SK-N-SH treated with all-trans-retinoic acid at 6 μM for 48 hours (cell line): ENCODE measurements around the gene NHP2.

Experiments
- ATAC-seq: fragments of 200-7000 bp; cut with Tn5 transposase; 3 replicates; pipeline ENCODE4 v1.9.1; 2020; ENCODE audit warnings: mild to moderate bottlenecking, moderate library complexity
- ARNTL ChIP-seq: fragments of 450-650 bp; formaldehyde crosslinking; IDR thresholded peaks from 2 replicates; pipeline ENCODE4 v1.5.0; 2020; ENCODE audit warnings: low read depth, mild to moderate bottlenecking, moderate library complexity, borderline replicate concordance
- CREB5 ChIP-seq: fragments of 250-450 bp; sonication (Bioruptor Pico); IDR thresholded peaks from 2 replicates; pipeline ENCODE4 v1.5.1; 2020; ENCODE audit warnings: low read depth, mild to moderate bottlenecking, moderate library complexity
- CSDC2 ChIP-seq: fragments of 250-450 bp; sonication (Bioruptor Pico); IDR thresholded peaks from 2 replicates; pipeline ENCODE4 v1.5.0; 2020; ENCODE audit warnings: mild to moderate bottlenecking, moderate library complexity
- CSRNP3 ChIP-seq: fragments of 250-450 bp; sonication (Bioruptor Pico); IDR thresholded peaks from 2 replicates; pipeline ENCODE4 v1.5.1; 2021; ENCODE audit warnings: mild to moderate bottlenecking, moderate library complexity
- ESRRG ChIP-seq: fragments of 250-450 bp; sonication (Bioruptor Pico); IDR thresholded peaks from 2 replicates; pipeline ENCODE4 v1.6.1; 2021; ENCODE audit warnings: mild to moderate bottlenecking
- GLIS3 ChIP-seq: fragments of 250-450 bp; sonication (Bioruptor Pico); IDR thresholded peaks from 2 replicates; pipeline ENCODE4 v1.5.0; 2020; ENCODE audit warnings: mild to moderate bottlenecking, moderate library complexity
- ISL1 ChIP-seq: fragments of 250-450 bp; sonication (Bioruptor Pico); IDR thresholded peaks from 2 replicates; pipeline ENCODE4 v2.1.2; 2022; ENCODE audit warnings: mild to moderate bottlenecking, moderate library complexity
- OSR1 ChIP-seq: fragments of 250-450 bp; sonication (Bioruptor Pico); IDR thresholded peaks from 2 replicates; pipeline ENCODE4 v1.8.0; 2022; ENCODE audit warnings: moderate library complexity, mild to moderate bottlenecking, inconsistent platforms
- PATZ1 ChIP-seq: fragments of 250-450 bp; sonication (Bioruptor Pico); IDR thresholded peaks from 2 replicates; pipeline ENCODE4 v1.8.0; 2020; ENCODE audit warnings: mild to moderate bottlenecking, moderate library complexity, borderline replicate concordance
- POU6F1 ChIP-seq: fragments of 250-450 bp; sonication (Bioruptor Pico); IDR thresholded peaks from 2 replicates; pipeline ENCODE4 v1.8.0; 2021; ENCODE audit warnings: low read depth, mild to moderate bottlenecking, moderate library complexity, borderline replicate concordance
- PPARA ChIP-seq: fragments of 250-450 bp; sonication (Bioruptor Pico); IDR thresholded peaks from 2 replicates; pipeline ENCODE4 v1.5.0; 2020; ENCODE audit warnings: mild to moderate bottlenecking, borderline replicate concordance
- RARB ChIP-seq: fragments of 250-450 bp; sonication (Bioruptor Pico); IDR thresholded peaks from 2 replicates; pipeline ENCODE4 v1.8.0; 2021; ENCODE audit warnings: mild to moderate bottlenecking, moderate library complexity
- SNAI2 ChIP-seq: fragments of 250-450 bp; sonication (Bioruptor Pico); IDR thresholded peaks from 2 replicates; pipeline ENCODE4 v1.5.0; 2020; ENCODE audit warnings: mild to moderate bottlenecking, moderate library complexity
- TCF4 ChIP-seq: fragments of 250-450 bp; sonication (Bioruptor Pico); IDR thresholded peaks from 2 replicates; pipeline ENCODE4 v1.8.0; 2021; ENCODE audit warnings: mild to moderate bottlenecking, moderate library complexity, borderline replicate concordance
- TOX ChIP-seq: fragments of 250-450 bp; sonication (Bioruptor Pico); IDR thresholded peaks from 2 replicates; pipeline ENCODE4 v1.8.0; 2021; ENCODE audit warnings: mild to moderate bottlenecking, moderate library complexity, borderline replicate concordance
- TSHZ2 ChIP-seq: fragments of 250-450 bp; sonication (Bioruptor Pico); IDR thresholded peaks from 2 replicates; pipeline ENCODE4 v1.5.0; 2020; ENCODE audit warnings: mild to moderate bottlenecking, moderate library complexity
- ZC3H10 ChIP-seq: fragments of 250-450 bp; sonication (Bioruptor Pico); IDR thresholded peaks from 2 replicates; pipeline ENCODE4 v1.5.1; 2021; ENCODE audit warnings: mild to moderate bottlenecking, moderate library complexity
- ZFP3 ChIP-seq: fragments of 250-450 bp; sonication (Bioruptor Pico); IDR thresholded peaks from 2 replicates; pipeline ENCODE4 v1.5.0; 2020; ENCODE audit warnings: mild to moderate bottlenecking, moderate library complexity
- ZFP30 ChIP-seq: fragments of 450-650 bp; formaldehyde crosslinking; IDR thresholded peaks from 2 replicates; pipeline ENCODE4 v1.5.0; 2022; ENCODE audit warnings: mild to moderate bottlenecking, moderate library complexity
- ZNF565 ChIP-seq: fragments of 450-650 bp; formaldehyde crosslinking; conservative IDR thresholded peaks from 2 replicates; pipeline ENCODE4 v1.5.0; 2020; ENCODE audit warnings: low read depth, mild to moderate bottlenecking, moderate library complexity
- ZNF70 ChIP-seq: fragments of 450-650 bp; formaldehyde crosslinking; IDR thresholded peaks from 2 replicates; pipeline ENCODE4 v1.5.0; 2020; ENCODE audit warnings: mild to moderate bottlenecking, moderate library complexity
- ZNF8 ChIP-seq: fragments of 450-650 bp; formaldehyde crosslinking; IDR thresholded peaks from 2 replicates; pipeline ENCODE4 v1.5.0; 2020; ENCODE audit warnings: mild to moderate bottlenecking, moderate library complexity

Gene NHP2

GRCh38 chr5:178160176-178160575 lies 6.5 kb upstream of the NHP2 start:
- TF ChIP-seq CSRNP3 (CRISPR knock-in tag) (no peak), TOX (CRISPR knock-in tag) (no peak), ZNF70 (CRISPR knock-in tag) (no peak), ZNF8 (CRISPR knock-in tag) (no peak), OSR1 (CRISPR knock-in tag) (no peak), CREB5 (CRISPR knock-in tag) (no peak), ESRRG (CRISPR knock-in tag) (no peak), ZFP30 (CRISPR knock-in tag) (no peak), ISL1 (no peak), ZFP3 (CRISPR knock-in tag) (no peak), ARNTL (no peak), CSDC2 (no peak), PATZ1 (no peak), TCF4 (CRISPR knock-in tag) (no peak)
- TF ChIP-seq, all 23 proteins: peak for 0
- no peak for ATAC-seq

GRCh38 chr5:178155065-178155464 lies 1.4 kb upstream of the NHP2 start:
- no peak for TF ChIP-seq GLIS3 (CRISPR knock-in tag)
- no peak for TF ChIP-seq RARB
- TF ChIP-seq TSHZ2 (CRISPR knock-in tag), result no peak
- no peak for TF ChIP-seq OSR1 (CRISPR knock-in tag)
- no peak for TF ChIP-seq SNAI2
- no peak for TF ChIP-seq ZNF8 (CRISPR knock-in tag)
- no peak for TF ChIP-seq PPARA (CRISPR knock-in tag)
- no peak for TF ChIP-seq ZNF565 (CRISPR knock-in tag)
- no peak for TF ChIP-seq TOX (CRISPR knock-in tag)
- no peak for TF ChIP-seq TCF4 (CRISPR knock-in tag)
- TF ChIP-seq POU6F1 (CRISPR knock-in tag), result no peak
- TF ChIP-seq ISL1, result no peak
- no peak for TF ChIP-seq CSDC2
- TF ChIP-seq ZC3H10 (CRISPR knock-in tag), result no peak
- no peak for TF ChIP-seq ZNF70 (CRISPR knock-in tag)
- no peak for TF ChIP-seq CSRNP3 (CRISPR knock-in tag)
- no peak for TF ChIP-seq ZFP3 (CRISPR knock-in tag)
- TF ChIP-seq PATZ1, result no peak
- no peak for TF ChIP-seq CREB5 (CRISPR knock-in tag)
- no peak for ATAC-seq
